Neural progenitor cell (in vitro differentiated cells): ENCODE data around the gene REXO1. TPM values are rescaled to one million over a fixed set of nuclear protein-coding genes. Genes with fewer than 3 reads are reported as not detected.
"Not testable (repeated sequence)": the region's sequence is repeated elsewhere in the genome, so short reads cannot be mapped to it uniquely, and the experiment has no call there.

ENCODE experiments used
- DNase-seq: peaks from one replicate; pipeline ENCODE4 v3.0.0-alpha.2; 2016; ENCODE audit warnings: low spot score
- H2AFZ ChIP-seq: fragments of 200-600 bp; sonication (generic); replicated peaks from 2 replicates; pipeline ENCODE4 v1.6.1; 2016; ENCODE audit warnings: antibody characterized with exemption
- H3F3A ChIP-seq: fragments of 200-600 bp; sonication (generic); 2 replicates; pipeline ENCODE4 v1.6.1; 2016; ENCODE audit warnings: antibody characterized with exemption, low read depth
- H3K27ac ChIP-seq: fragments of 200-600 bp; sonication (generic); 2 replicates; pipeline ENCODE4 v1.5.1; 2016; ENCODE audit warnings: mild to moderate bottlenecking
- H3K27me3 ChIP-seq: fragments of 200-600 bp; sonication (generic); 2 replicates; pipeline ENCODE4 v1.6.1; 2016; ENCODE audit warnings: mild to moderate bottlenecking, moderate library complexity
- H3K36me3 ChIP-seq: fragments of 200-600 bp; sonication (generic); 2 replicates; pipeline ENCODE4 v1.5.1; 2016
- H3K4me1 ChIP-seq: fragments of 200-600 bp; sonication (generic); 2 replicates; pipeline ENCODE4 v1.6.1; 2016; ENCODE audit warnings: mixed run types
- H3K4me2 ChIP-seq: fragments of 200-600 bp; sonication (generic); 2 replicates; pipeline ENCODE4 v1.6.1; 2016
- H3K4me3 ChIP-seq: fragments of 200-600 bp; sonication (generic); 2 replicates; pipeline ENCODE4 v1.5.1; 2016
- H3K79me2 ChIP-seq: fragments of 200-600 bp; sonication (generic); 2 replicates; pipeline ENCODE4 v1.6.1; 2016; ENCODE audit warnings: low read depth
- H3K9ac ChIP-seq: fragments of 200-600 bp; sonication (generic); 2 replicates; pipeline ENCODE4 v1.6.1; 2016
- H3K9me3 ChIP-seq: fragments of 200-600 bp; sonication (generic); 2 replicates; pipeline ENCODE4 v1.5.1; 2016; ENCODE audit warnings: low read depth
- H4K20me1 ChIP-seq: fragments of 200-600 bp; sonication (generic); 2 replicates; pipeline ENCODE4 v1.6.1; 2016; ENCODE audit warnings: low read depth
- H3K27ac Mint-ChIP-seq: 3 replicates; pipeline ENCODE4 v1.8.0; 2021; ENCODE audit warnings: mixed read lengths
- H3K27me3 Mint-ChIP-seq: 2 replicates; pipeline ENCODE4 v1.8.0; 2022; ENCODE audit warnings: low read depth, mild to moderate bottlenecking, inconsistent platforms, moderate library complexity, mixed read lengths; ENCODE audit not compliant: insufficient read depth
- H3K36me3 Mint-ChIP-seq: 3 replicates; pipeline ENCODE4 v1.8.0; 2021; ENCODE audit warnings: mixed read lengths
- H3K4me1 Mint-ChIP-seq: 3 replicates; pipeline ENCODE4 v1.8.0; 2021; ENCODE audit warnings: mixed read lengths
- H3K4me3 Mint-ChIP-seq: 3 replicates; pipeline ENCODE4 v1.8.0; 2021; ENCODE audit warnings: mild to moderate bottlenecking, moderate library complexity, mixed read lengths
- H3K9me3 Mint-ChIP-seq: 3 replicates; pipeline ENCODE4 v1.8.0; 2020; ENCODE audit warnings: mixed read lengths
- CTCF ChIP-seq: fragments of 200-600 bp; sonication (generic); IDR thresholded peaks from 2 replicates; pipeline ENCODE4 v1.5.1; 2017; ENCODE audit warnings: antibody characterized with exemption, mild to moderate bottlenecking
- EZH2 ChIP-seq: fragments of 200-600 bp; sonication (generic); IDR thresholded peaks from 2 replicates; pipeline ENCODE4 v1.6.1; 2017; ENCODE audit warnings: antibody characterized with exemption, mild to moderate bottlenecking, moderate library complexity
- EZH2phosphoT487 ChIP-seq: fragments of 200-600 bp; sonication (generic); IDR thresholded peaks from 2 replicates; pipeline ENCODE4 v1.6.1; 2017; ENCODE audit warnings: antibody characterized with exemption
- total RNA-seq: library from RNA; depleted of rRNA; stranded (reverse); fragments of >200 nt; gene quantifications from 2 replicates; pipeline ENCODE4 v1.2.3, GENCODE V29; 2015; ENCODE audit warnings: low replicate concordance

The REXO1 gene
- total RNA-seq, 1 donor from 2014 or later: 38.7 TPM

- Histone ChIP-seq H3K27ac (no peak overlapping the region), H3K9ac (no peak overlapping the region), H3F3A (no peaks in the 10 kb centered on the region), H2AFZ (no peak overlapping the region), H3K9me3 (no peaks in the 10 kb centered on the region), H3K4me1 (no peaks in the 10 kb centered on the region), H3K27me3 (no peaks in the 10 kb centered on the region), H3K36me3 (no peaks in the 10 kb centered on the region), H4K20me1 (no peaks in the 10 kb centered on the region), H3K4me2 (no peak overlapping the region), H3K4me3 (no peak overlapping the region), H3K79me2 (no peaks in the 10 kb centered on the region)
- no peaks in the 10 kb centered on the region for H3K9me3 Mint-ChIP-seq
- no peaks in the 10 kb centered on the region for H3K36me3 Mint-ChIP-seq
- H3K4me3 Mint-ChIP-seq: no peak overlapping the region
- no peak for TF ChIP-seq EZH2phosphoT487
- no peak for TF ChIP-seq EZH2
- no peak for TF ChIP-seq CTCF
- no peaks in the 10 kb centered on the region for H3K4me1 Mint-ChIP-seq
- peaks cover 16% of the 10 kb centered on the region for H3K27me3 Mint-ChIP-seq
- H3K27ac Mint-ChIP-seq: no peak overlapping the region
- no peak for DNase-seq
Observed at GRCh38 chr19:1805401-1806183, 42.7 kb downstream of the REXO1 start.

- H3K4me3 ChIP-seq: no peak overlapping the region
- DNase-seq: no peak
- TF ChIP-seq CTCF (no peak), EZH2phosphoT487 (no peak), EZH2 (no peak)
- H3K9me3 Mint-ChIP-seq: no peaks in the 10 kb centered on the region
- H3K4me2 ChIP-seq: no peak overlapping the region
- H3K9ac ChIP-seq: no peak overlapping the region
- H4K20me1 ChIP-seq: no peaks in the 10 kb centered on the region
- H3K79me2 ChIP-seq: no peaks in the 10 kb centered on the region
- peaks cover 20% of the 10 kb centered on the region for H3K27me3 Mint-ChIP-seq
- H3K36me3 ChIP-seq: no peaks in the 10 kb centered on the region
- H2AFZ ChIP-seq: no peak overlapping the region
- peaks cover 3% of the 10 kb centered on the region for H3K4me1 Mint-ChIP-seq
- H3F3A ChIP-seq: no peaks in the 10 kb centered on the region
- no peak overlapping the region for H3K27ac ChIP-seq
- no peak overlapping the region for H3K4me3 Mint-ChIP-seq
- H3K9me3 ChIP-seq: no peaks in the 10 kb centered on the region
- H3K27me3 ChIP-seq: no peaks in the 10 kb centered on the region
- no peak overlapping the region for H3K27ac Mint-ChIP-seq
- H3K36me3 Mint-ChIP-seq: peaks cover 3% of the 10 kb centered on the region
- no peaks in the 10 kb centered on the region for H3K4me1 ChIP-seq
Observed at GRCh38 chr19:1804858-1805257, 43.4 kb downstream of the REXO1 start.

- H3F3A ChIP-seq: no peaks in the 10 kb centered on the region
- no peaks in the 10 kb centered on the region for H3K36me3 ChIP-seq
- H3K4me3 Mint-ChIP-seq: peak overlapping the region; percentile 22
- DNase-seq: no peak
- no peaks in the 10 kb centered on the region for H3K9me3 ChIP-seq
- peaks cover 9% of the 10 kb centered on the region for H3K4me1 Mint-ChIP-seq
- no peak overlapping the region for H3K4me3 ChIP-seq
- no peaks in the 10 kb centered on the region for H4K20me1 ChIP-seq
- peaks cover 10% of the 10 kb centered on the region for H3K27me3 ChIP-seq
- H3K4me1 ChIP-seq: no peaks in the 10 kb centered on the region
- H3K27ac ChIP-seq: no peak overlapping the region
- peak overlapping the region; percentile 8 for H3K27ac Mint-ChIP-seq
- peaks cover 3% of the 10 kb centered on the region for H3K36me3 Mint-ChIP-seq
- no peaks in the 10 kb centered on the region for H3K79me2 ChIP-seq
- no peak overlapping the region for H3K4me2 ChIP-seq
- H3K27me3 Mint-ChIP-seq: peaks cover 23% of the 10 kb centered on the region
- no peaks in the 10 kb centered on the region for H3K9me3 Mint-ChIP-seq
- TF ChIP-seq EZH2phosphoT487 (no peak), EZH2 (no peak), CTCF (no peak)
- H3K9ac ChIP-seq: no peak overlapping the region
- H2AFZ ChIP-seq: no peak overlapping the region
Observed at GRCh38 chr19:1799695-1800342, 48.5 kb downstream of the REXO1 start.

GRCh38 chr19:1797313-1797712 is 51.0 kb downstream of the REXO1 start:
- H3F3A ChIP-seq, H3K36me3 ChIP-seq, H3K36me3 Mint-ChIP-seq, H3K4me1 ChIP-seq, H4K20me1 ChIP-seq, H3K4me3 Mint-ChIP-seq, H3K4me3 ChIP-seq, H3K4me2 ChIP-seq, H3K9me3 Mint-ChIP-seq, H3K79me2 ChIP-seq, H3K27ac Mint-ChIP-seq, H3K9me3 ChIP-seq, H3K4me1 Mint-ChIP-seq, H3K9ac ChIP-seq, DNase-seq, H3K27ac ChIP-seq, H2AFZ ChIP-seq: not testable (repeated sequence)
- H3K27me3 ChIP-seq: peaks cover 11% of the 10 kb centered on the region
- H3K27me3 Mint-ChIP-seq: peaks cover 24% of the 10 kb centered on the region
